Endothelial cell of umbilical vein (primary cell): ENCODE results near the gene PALB2. TPM values are rescaled to one million over a fixed set of nuclear protein-coding genes. Genes with fewer than 3 reads are reported as not detected.

Experiments used
- BruUV-seq: library from RNA; stranded (reverse); fragments of 400-500 nt; replicated peaks from 2 replicates; lab custom pipeline; 2021; lab: Mats Ljungman, UMichigan
- CTCF ChIA-PET: fragments of 300-600, 350-600 bp; sonication (Branson Sonifier 250); formaldehyde crosslinking; loops from one replicate; lab custom pipeline; 2021; ENCODE audit warnings: antibody characterized with exemption, inconsistent platforms; lab: Charles Lee
- POLR2A ChIA-PET: fragments of 300-600, 350-600 bp; sonication (Branson Sonifier 250); formaldehyde crosslinking; loops from one replicate; lab custom pipeline; 2021; ENCODE audit warnings: antibody characterized with exemption, inconsistent platforms; lab: Charles Lee
- DNase-seq: peaks from one replicate; pipeline ENCODE4 v3.0.0-alpha.2; 2011; ENCODE audit warnings: low read depth, low spot score
- FAIRE-seq: peaks from 2 replicates; lab custom pipeline; 2011; peaks lifted over from hg19 to GRCh38; lab: Jason Lieb, UNC
- H2AFZ ChIP-seq: 2 replicates; pipeline ENCODE4 v1.6.0; 2012; ENCODE audit warnings: low read depth, low read length, control low read depth, inconsistent platforms
- H3K27ac ChIP-seq: 2 replicates; pipeline ENCODE4 v1.5.1; 2011; ENCODE audit warnings: low read depth, mild to moderate bottlenecking, control low read depth, low read length, moderate library complexity; ENCODE audit not compliant: insufficient read depth
- H3K27me3 ChIP-seq, 2 experiments: 2 replicates each; pipeline versions ENCODE4 v1.6.0 to v1.6.1; 2011; ENCODE audit warnings: low read length in 2 of 2, mixed read lengths in 1 of 2; ENCODE audit not compliant: control insufficient read depth in 2 of 2, insufficient read depth in 2 of 2
- H3K36me3 ChIP-seq, 2 experiments: 2 replicates in 1 of 2; 3 replicates in 1 of 2; pipeline ENCODE4 v1.5.1; 2011; ENCODE audit warnings: low read length in 2 of 2, mild to moderate bottlenecking in 1 of 2, moderate library complexity in 1 of 2; ENCODE audit not compliant: control insufficient read depth in 2 of 2, insufficient read depth in 2 of 2; ENCODE audit errors: extremely low read depth in 1 of 2
- H3K4me1 ChIP-seq: 3 replicates; pipeline ENCODE4 v1.5.1; 2011; ENCODE audit warnings: mild to moderate bottlenecking, low read length; ENCODE audit not compliant: control insufficient read depth, insufficient read depth; ENCODE audit errors: extremely low read depth
- H3K4me2 ChIP-seq: 2 replicates; pipeline ENCODE4 v1.6.1; 2011; ENCODE audit warnings: low read length, control low read depth, mixed read lengths; ENCODE audit not compliant: insufficient read depth
- H3K4me3 ChIP-seq, 3 experiments: fragments of 200-600 bp in 1 of 3; sonication (generic), shearing (Covaris generic) in 1 of 3; replicated peaks in 1 of 3; 2 replicates each; pipeline ENCODE4 v1.5.1; 2011 to 2016; ENCODE audit warnings: control low read depth in 3 of 3, low read length in 3 of 3, mild to moderate bottlenecking in 2 of 3, inconsistent platforms in 1 of 3, low read depth in 1 of 3, moderate library complexity in 1 of 3; ENCODE audit not compliant: insufficient read depth in 1 of 3
- H3K79me2 ChIP-seq: 2 replicates; pipeline ENCODE4 v1.6.0; 2012; ENCODE audit warnings: low read length, inconsistent platforms; ENCODE audit not compliant: control insufficient read depth, insufficient read depth
- H3K9ac ChIP-seq: replicated peaks from 2 replicates; pipeline ENCODE3; 2011; ENCODE audit warnings: low read length, control low read depth; ENCODE audit not compliant: insufficient read depth; ENCODE audit errors: extremely low read depth
- H3K9me1 ChIP-seq: replicated peaks from 3 replicates; pipeline ENCODE4 v1.6.0; 2011; ENCODE audit warnings: mild to moderate bottlenecking, low read length; ENCODE audit not compliant: control insufficient read depth, insufficient read depth; ENCODE audit errors: extremely low read depth
- H3K9me3 ChIP-seq: replicated peaks from 2 replicates; pipeline ENCODE4 v1.5.1; 2012; ENCODE audit warnings: low read length, inconsistent platforms; ENCODE audit not compliant: control insufficient read depth, insufficient read depth
- H4K20me1 ChIP-seq: replicated peaks from 2 replicates; pipeline ENCODE3; 2011; ENCODE audit warnings: mild to moderate bottlenecking, low read length; ENCODE audit not compliant: control insufficient read depth, insufficient read depth; ENCODE audit errors: extremely low read depth
- EZH2 ChIP-seq: IDR thresholded peaks from 2 replicates; pipeline ENCODE4 v1.6.1; 2012; ENCODE audit warnings: borderline replicate concordance, low read depth, mild to moderate bottlenecking, moderate library complexity, low read length, inconsistent platforms; ENCODE audit not compliant: severe bottlenecking
- FOS ChIP-seq: IDR thresholded peaks from 2 replicates; pipeline ENCODE4 v1.6.1; 2011; ENCODE audit warnings: mild to moderate bottlenecking, low read length, moderate library complexity, borderline replicate concordance; ENCODE audit not compliant: insufficient read depth
- GATA2 ChIP-seq: IDR thresholded peaks from 2 replicates; pipeline ENCODE4 v1.7.0; 2011; ENCODE audit warnings: low read depth, mild to moderate bottlenecking, moderate library complexity, mixed read lengths, low read length; ENCODE audit not compliant: insufficient read length, insufficient read depth
- JUN ChIP-seq: IDR thresholded peaks from 2 replicates; pipeline ENCODE4 v1.6.1; 2011; ENCODE audit warnings: borderline replicate concordance, low read depth; ENCODE audit not compliant: insufficient read length, insufficient read depth
- MYC ChIP-seq: IDR thresholded peaks from one replicate; pipeline ENCODE4 v1.6.1; 2011; ENCODE audit warnings: mild to moderate bottlenecking, low read depth, low read length
- POLR2A ChIP-seq: IDR thresholded peaks from 2 replicates; pipeline ENCODE4 v1.6.1; 2012; ENCODE audit warnings: low read depth, mild to moderate bottlenecking, control low read depth, low read length
- POLR2AphosphoS5 ChIP-seq: IDR thresholded peaks from 2 replicates; pipeline ENCODE4 v1.6.1; 2012; ENCODE audit warnings: low read depth, mild to moderate bottlenecking, control low read depth, low read length, moderate library complexity; ENCODE audit not compliant: insufficient read depth
- dilution Hi-C: fragments of 300-500 bp; cut with MboI; formaldehyde crosslinking; loops from one replicate; pipeline ENCODE4 v1.15.0; 2019; ENCODE audit warnings: low sequenced_read_pairs; ENCODE audit not compliant: extremely low pct_ligation_motif_present
- intact Hi-C: fragments of 100-400 bp; cut with micrococcal nuclease; formaldehyde crosslinking; loops from one replicate; pipeline ENCODE4 v1.10.0; 2022
- polyA plus RNA-seq, 4 experiments: library from polyadenylated mRNA; depleted of rRNA in 3 of 4; stranded (reverse) in 3 of 4; unstranded in 1 of 4; fragments of >200 nt; gene quantifications; 2 replicates each; pipeline versions ENCODE4 v1.2.1 to v1.2.3, GENCODE V29; 2011 to 2012; ENCODE audit warnings: missing spikeins in 1 of 4
- total RNA-seq: library from RNA; stranded (reverse); gene quantifications from 2 replicates; pipeline ENCODE4 v1.2.3, GENCODE V29; 2021
- TF ChIP-seq, protein P1 (sequence below), 2 donors: IDR thresholded peaks; 1 replicate in 1 of 2; 2 replicates in 1 of 2; pipeline ENCODE4 v1.5.1; 2011; ENCODE audit warnings: low read length in 2 of 2, mild to moderate bottlenecking in 2 of 2, moderate library complexity in 2 of 2, control low read depth in 1 of 2, inconsistent platforms in 1 of 2, low read depth in 1 of 2; ENCODE audit not compliant: insufficient read depth in 1 of 2; ENCODE audit errors: extremely low read depth in 1 of 2
- TF ChIP-seq, protein P2 (sequence below): IDR thresholded peaks from 2 replicates; pipeline ENCODE4 v1.6.1; 2011; ENCODE audit not compliant: insufficient read depth, insufficient read length

PALB2 gene
- total and polyA plus RNA-seq, 2 donors (not counting 3 experiments of a cell fraction or from before 2014, with no cell fraction given): 5.1 to 15.6 TPM

DNA sequence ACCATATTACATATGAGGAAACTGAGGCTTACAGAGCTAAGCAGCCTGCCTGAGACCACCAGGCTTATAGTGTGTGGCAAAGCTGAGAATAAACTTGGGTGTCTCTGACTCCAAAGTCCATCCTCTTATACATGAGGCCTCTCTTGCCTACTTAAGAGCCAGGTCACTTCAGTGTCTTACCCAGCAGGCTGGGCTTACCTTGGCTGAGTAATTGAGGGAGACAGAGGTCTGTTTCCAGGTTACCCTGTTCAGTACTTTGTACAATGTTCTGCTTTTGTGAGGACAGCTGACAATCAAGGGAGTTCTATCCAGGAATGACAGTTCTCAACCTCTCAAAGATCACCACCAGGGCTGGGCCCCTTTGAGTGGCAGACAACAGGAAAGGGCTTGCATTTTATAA is 59.3 kb downstream of the PALB2 start:
- H3K36me3 ChIP-seq: peaks cover 10 to 20% of the 10 kb centered on the region in 2 experiments
- no peaks in the 10 kb centered on the region for H4K20me1 ChIP-seq
- ChIA-PET POLR2A (no interaction called here), CTCF (no interaction called here)
- no peak overlapping the region for H3K27ac ChIP-seq
- H2AFZ ChIP-seq: no peak overlapping the region
- no peak overlapping the region for H3K4me3 ChIP-seq
- peaks cover 2% of the 10 kb centered on the region for H3K79me2 ChIP-seq
- dilution Hi-C loops (no loop called here), intact Hi-C loops (no loop called here)
- H3K9ac ChIP-seq: no peak overlapping the region
- DNase-seq (no peak), FAIRE-seq (no peak)
- BruUV-seq: no TSS peak
- H3K27me3 ChIP-seq: no peaks in the 10 kb centered on the region
- peaks cover 2% of the 10 kb centered on the region for H3K4me1 ChIP-seq
- no peak overlapping the region for H3K4me2 ChIP-seq
- TF ChIP-seq POLR2AphosphoS5 (no peak), POLR2A (no peak), EZH2 (no peak), GATA2 (no peak), JUN (no peak), FOS (no peak), MYC (no peak)
- TF ChIP-seq, protein P1, sequence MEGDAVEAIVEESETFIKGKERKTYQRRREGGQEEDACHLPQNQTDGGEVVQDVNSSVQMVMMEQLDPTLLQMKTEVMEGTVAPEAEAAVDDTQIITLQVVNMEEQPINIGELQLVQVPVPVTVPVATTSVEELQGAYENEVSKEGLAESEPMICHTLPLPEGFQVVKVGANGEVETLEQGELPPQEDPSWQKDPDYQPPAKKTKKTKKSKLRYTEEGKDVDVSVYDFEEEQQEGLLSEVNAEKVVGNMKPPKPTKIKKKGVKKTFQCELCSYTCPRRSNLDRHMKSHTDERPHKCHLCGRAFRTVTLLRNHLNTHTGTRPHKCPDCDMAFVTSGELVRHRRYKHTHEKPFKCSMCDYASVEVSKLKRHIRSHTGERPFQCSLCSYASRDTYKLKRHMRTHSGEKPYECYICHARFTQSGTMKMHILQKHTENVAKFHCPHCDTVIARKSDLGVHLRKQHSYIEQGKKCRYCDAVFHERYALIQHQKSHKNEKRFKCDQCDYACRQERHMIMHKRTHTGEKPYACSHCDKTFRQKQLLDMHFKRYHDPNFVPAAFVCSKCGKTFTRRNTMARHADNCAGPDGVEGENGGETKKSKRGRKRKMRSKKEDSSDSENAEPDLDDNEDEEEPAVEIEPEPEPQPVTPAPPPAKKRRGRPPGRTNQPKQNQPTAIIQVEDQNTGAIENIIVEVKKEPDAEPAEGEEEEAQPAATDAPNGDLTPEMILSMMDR (IDR thresholded peaks at IDR 0.05; ENCODE audit: extremely low read depth in 1 of 2, insufficient read depth in 1 of 2, low read depth in 1 of 2, low read length in 2 of 2): no peak
- TF ChIP-seq, protein P2, sequence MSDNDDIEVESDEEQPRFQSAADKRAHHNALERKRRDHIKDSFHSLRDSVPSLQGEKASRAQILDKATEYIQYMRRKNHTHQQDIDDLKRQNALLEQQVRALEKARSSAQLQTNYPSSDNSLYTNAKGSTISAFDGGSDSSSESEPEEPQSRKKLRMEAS: no peak
- no peaks in the 10 kb centered on the region for H3K9me3 ChIP-seq
- H3K9me1 ChIP-seq: no peaks in the 10 kb centered on the region
